Bronchial epithelial cell (primary cell): ENCODE measurements around the gene RBMS1. TPM values are rescaled to one million over a fixed set of nuclear protein-coding genes. Genes with fewer than 3 reads are reported as not detected.

ENCODE experiments used
- DNase-seq: peaks from one replicate; pipeline ENCODE4 v3.0.0-alpha.2; 2010; ENCODE audit warnings: low read depth
- FAIRE-seq: peaks from 2 replicates; lab custom pipeline; 2011; peaks lifted over from hg19 to GRCh38; lab: Jason Lieb, UNC
- H3K27me3 ChIP-seq: 2 replicates; pipeline ENCODE4 v1.5.1; 2011; ENCODE audit warnings: low read length; ENCODE audit not compliant: control insufficient read depth, insufficient read depth
- H3K36me3 ChIP-seq: 2 replicates; pipeline ENCODE4 v1.5.1; 2011; ENCODE audit warnings: low read length; ENCODE audit not compliant: control insufficient read depth, insufficient read depth
- H3K4me3 ChIP-seq: 2 replicates; pipeline ENCODE4 v1.5.1; 2011; ENCODE audit warnings: mild to moderate bottlenecking, low read depth, low read length, control low read depth
- total RNA-seq: library from RNA; depleted of rRNA; stranded (reverse); fragments of >200 nt; gene quantifications from 2 replicates; pipeline ENCODE4 v1.2.1, GENCODE V29; 2014
- TF ChIP-seq, protein P1 (sequence below): IDR thresholded peaks from 2 replicates; pipeline ENCODE4 v1.5.1; 2011; ENCODE audit warnings: mild to moderate bottlenecking, moderate library complexity, low read length, control low read depth, inconsistent platforms; ENCODE audit not compliant: insufficient read depth, severe bottlenecking

Gene RBMS1
- total RNA-seq, 1 donor from 2014 or later = 30.0 TPM

- FAIRE-seq (no peak), DNase-seq (peak; percentile 93)
- Histone ChIP-seq H3K36me3 (no peaks in the 10 kb centered on the region), H3K27me3 (no peaks in the 10 kb centered on the region), H3K4me3 (no peak overlapping the region)
- TF ChIP-seq, protein P1, sequence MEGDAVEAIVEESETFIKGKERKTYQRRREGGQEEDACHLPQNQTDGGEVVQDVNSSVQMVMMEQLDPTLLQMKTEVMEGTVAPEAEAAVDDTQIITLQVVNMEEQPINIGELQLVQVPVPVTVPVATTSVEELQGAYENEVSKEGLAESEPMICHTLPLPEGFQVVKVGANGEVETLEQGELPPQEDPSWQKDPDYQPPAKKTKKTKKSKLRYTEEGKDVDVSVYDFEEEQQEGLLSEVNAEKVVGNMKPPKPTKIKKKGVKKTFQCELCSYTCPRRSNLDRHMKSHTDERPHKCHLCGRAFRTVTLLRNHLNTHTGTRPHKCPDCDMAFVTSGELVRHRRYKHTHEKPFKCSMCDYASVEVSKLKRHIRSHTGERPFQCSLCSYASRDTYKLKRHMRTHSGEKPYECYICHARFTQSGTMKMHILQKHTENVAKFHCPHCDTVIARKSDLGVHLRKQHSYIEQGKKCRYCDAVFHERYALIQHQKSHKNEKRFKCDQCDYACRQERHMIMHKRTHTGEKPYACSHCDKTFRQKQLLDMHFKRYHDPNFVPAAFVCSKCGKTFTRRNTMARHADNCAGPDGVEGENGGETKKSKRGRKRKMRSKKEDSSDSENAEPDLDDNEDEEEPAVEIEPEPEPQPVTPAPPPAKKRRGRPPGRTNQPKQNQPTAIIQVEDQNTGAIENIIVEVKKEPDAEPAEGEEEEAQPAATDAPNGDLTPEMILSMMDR = no peak
Observed at GRCh38 chr2:160227293-160227915, 266.2 kb downstream of the RBMS1 start.

DNA sequence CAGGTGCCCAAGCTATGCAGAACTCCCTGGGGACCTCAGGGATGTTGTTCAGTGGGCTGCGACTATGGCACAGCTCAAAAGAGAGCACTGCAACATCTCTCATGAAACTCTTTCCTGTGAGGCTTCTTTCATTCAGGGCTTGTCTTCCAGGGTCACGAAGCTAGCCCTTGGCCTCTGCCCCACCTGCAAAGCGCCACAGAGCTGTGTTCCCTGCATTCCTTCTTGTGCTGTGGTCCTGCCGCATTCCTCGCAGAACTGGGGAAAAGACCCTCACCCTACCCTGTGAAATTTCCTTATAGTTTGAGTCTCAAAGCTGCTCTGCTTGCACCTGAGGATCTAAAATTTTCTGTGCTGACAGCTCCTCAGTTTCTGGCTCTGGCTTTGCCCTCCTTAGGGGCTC is 267.2 kb downstream of the RBMS1 start:
- DNase-seq = no peak
- no peak for FAIRE-seq
- TF ChIP-seq, protein P1 = no peak
- Histone ChIP-seq H3K4me3 (no peak overlapping the region), H3K27me3 (no peaks in the 10 kb centered on the region), H3K36me3 (no peaks in the 10 kb centered on the region)

DNA sequence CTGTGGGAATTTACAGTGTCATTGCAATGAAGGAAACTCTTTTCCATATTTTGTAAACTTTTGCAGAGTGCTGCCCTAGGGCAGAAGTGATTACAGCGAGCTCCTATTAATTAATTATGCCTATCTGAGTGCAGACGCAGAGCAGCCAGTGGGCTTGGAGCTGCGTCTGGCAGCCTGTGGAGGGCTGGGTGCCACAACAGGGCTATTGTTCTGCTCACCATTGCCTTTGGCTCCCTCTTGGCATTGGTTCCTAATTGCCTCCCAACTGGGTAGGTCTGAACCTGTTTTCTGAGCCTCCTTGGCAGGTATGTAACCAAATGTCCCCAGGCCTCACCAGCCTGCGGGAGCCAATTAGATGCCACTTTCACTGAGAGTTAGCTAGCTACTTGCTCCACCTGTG is 267.9 kb downstream of the RBMS1 start:
- FAIRE-seq = no peak
- H3K36me3 ChIP-seq = no peaks in the 10 kb centered on the region
- peak; percentile 48 for DNase-seq
- H3K4me3 ChIP-seq = no peak overlapping the region
- TF ChIP-seq, protein P1 = no peak
- no peaks in the 10 kb centered on the region for H3K27me3 ChIP-seq

DNA sequence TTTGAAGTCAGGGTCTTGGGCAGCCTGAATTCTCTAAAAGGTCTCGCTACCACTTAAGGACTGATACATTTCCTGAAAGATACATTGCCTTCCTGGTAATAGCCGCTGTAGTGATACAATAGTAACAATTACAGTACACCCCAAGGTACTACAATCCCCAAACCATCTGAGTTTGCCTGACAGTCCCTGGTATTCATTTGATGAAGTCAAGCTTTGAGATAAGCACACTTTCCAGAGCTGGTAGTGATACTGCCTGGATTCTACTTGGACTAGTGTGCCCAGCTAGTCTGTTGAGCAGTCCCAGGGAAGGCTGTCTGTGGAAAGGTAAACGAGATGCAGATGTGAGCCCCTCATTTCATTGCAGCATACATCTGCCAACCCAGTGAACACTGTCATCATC is 269.1 kb downstream of the RBMS1 start:
- no peak for FAIRE-seq
- TF ChIP-seq, protein P1 = no peak

GRCh38 chr2:160224060-160224459 is 269.5 kb downstream of the RBMS1 start:
- DNase-seq = peak; percentile 98
- no peaks in the 10 kb centered on the region for H3K27me3 ChIP-seq
- no peak overlapping the region for H3K4me3 ChIP-seq
- no peak for FAIRE-seq
- H3K36me3 ChIP-seq = no peaks in the 10 kb centered on the region
- TF ChIP-seq, protein P1 = no peak

More for the DNA sequence above, 269.1 kb downstream of the RBMS1 start:
- no peaks in the 10 kb centered on the region for H3K27me3 ChIP-seq
- H3K4me3 ChIP-seq = no peak overlapping the region
- H3K36me3 ChIP-seq = no peaks in the 10 kb centered on the region
- no peak for DNase-seq

DNA sequence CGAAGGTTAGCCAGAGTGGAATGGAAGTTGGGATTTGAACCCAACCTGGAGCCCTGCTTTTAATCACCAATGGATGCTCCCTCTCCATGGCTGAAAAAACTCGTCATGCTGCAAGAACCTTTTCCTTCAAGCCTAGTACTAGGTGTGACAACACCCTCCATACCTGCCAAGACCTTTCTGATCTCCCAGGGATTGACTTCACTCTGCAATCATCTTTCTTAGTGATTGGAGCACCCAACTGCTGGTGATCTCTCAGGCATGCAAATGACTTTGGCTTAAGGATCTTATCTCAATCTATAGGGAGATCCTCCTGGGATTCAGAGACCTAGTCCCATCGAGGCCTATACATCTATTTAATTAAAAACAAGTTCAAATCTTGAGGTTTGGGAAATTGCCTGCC is 270.0 kb downstream of the RBMS1 start:
- peak; percentile 61 for DNase-seq
- TF ChIP-seq, protein P1 = no peak
- H3K4me3 ChIP-seq = no peak overlapping the region
- FAIRE-seq = no peak
- H3K27me3 ChIP-seq = no peaks in the 10 kb centered on the region
- H3K36me3 ChIP-seq = no peaks in the 10 kb centered on the region
